ENCODE measurements around the gene CYRIA. TPM values are rescaled to one million over a fixed set of nuclear protein-coding genes. Genes with fewer than 3 reads are reported as not detected.

Gene CYRIA
- total and polyA plus RNA-seq, 2 donors (not counting 3 experiments of a cell fraction or from before 2014, with no cell fraction given): 9.3 to 38.4 TPM

DNA sequence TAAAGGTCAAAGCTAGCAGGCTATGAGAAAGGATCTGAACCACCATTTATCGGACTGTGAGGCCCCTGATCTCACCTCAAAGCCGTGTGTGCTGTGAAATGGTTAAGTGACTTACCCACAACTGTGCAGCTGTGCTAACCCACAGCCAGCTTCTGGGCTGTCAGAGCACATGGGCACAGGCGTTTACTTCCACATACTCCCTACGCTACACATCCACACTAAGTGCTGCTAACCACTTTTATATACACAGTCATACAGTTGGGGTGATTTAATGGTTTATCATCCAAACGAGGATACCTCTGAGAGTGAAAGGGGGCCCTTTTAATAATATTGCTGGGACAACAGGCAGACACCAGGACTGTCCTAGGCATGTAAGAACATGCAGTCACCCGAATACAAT lies 37.3 kb downstream of the CYRIA start:
- FAIRE-seq (no peak), DNase-seq (ENCODE audit: low read depth, low spot score) (no peak)
- Histone ChIP-seq H3K36me3 (ENCODE audit: control insufficient read depth in 2 of 2, extremely low read depth in 1 of 2, insufficient read depth in 2 of 2, low read length in 2 of 2) (no peaks in the 10 kb centered on the region), H3K27ac (ENCODE audit: insufficient read depth, low read depth, low read length) (no peak overlapping the region), H3K4me2 (ENCODE audit: insufficient read depth, low read length) (no peak overlapping the region), H4K20me1 (replicated peaks; ENCODE audit: control insufficient read depth, extremely low read depth, insufficient read depth, low read length) (no peaks in the 10 kb centered on the region), H3K9me1 (replicated peaks; ENCODE audit: control insufficient read depth, extremely low read depth, insufficient read depth, low read length) (no peaks in the 10 kb centered on the region), H3K9me3 (replicated peaks; ENCODE audit: control insufficient read depth, insufficient read depth, low read length) (no peaks in the 10 kb centered on the region), H3K79me2 (ENCODE audit: control insufficient read depth, insufficient read depth, low read length) (peaks cover 7% of the 10 kb centered on the region), H3K27me3 (ENCODE audit: control insufficient read depth in 2 of 2, insufficient read depth in 2 of 2, low read length in 2 of 2) (no peaks in the 10 kb centered on the region), H3K4me3 (replicated peaks in 1 of 3; ENCODE audit: insufficient read depth in 1 of 3, low read depth in 1 of 3, low read length in 3 of 3) (no peak overlapping the region), H2AFZ (ENCODE audit: low read depth, low read length) (no peak overlapping the region), H3K4me1 (ENCODE audit: control insufficient read depth, extremely low read depth, insufficient read depth, low read length) (peaks cover 31% of the 10 kb centered on the region), H3K9ac (replicated peaks; ENCODE audit: extremely low read depth, insufficient read depth, low read length) (no peak overlapping the region)
- CTCF ChIA-PET: interaction anchor here (1.1 to 3.2 kb wide), 6 partner anchors 8 to 129 kb away, joined by 3 to 14 read pairs (median 4); no protein-coding TSS in a partner anchor
- intact Hi-C loops (cut with micrococcal nuclease) (no loop called here), dilution Hi-C loops (cut with MboI; ENCODE audit: extremely low pct_ligation_motif_present, low sequenced_read_pairs) (no loop called here)
- POLR2A ChIA-PET: no interaction called here
- no TSS peak for BruUV-seq (replicated peaks)
- TF ChIP-seq EZH2 (IDR thresholded peaks at IDR 0.05; ENCODE audit: borderline replicate concordance, low read depth, low read length, severe bottlenecking) (no peak), POLR2A (IDR thresholded peaks at IDR 0.05; ENCODE audit: low read depth, low read length) (no peak)

- Histone ChIP-seq H3K4me1 (ENCODE audit: control insufficient read depth, extremely low read depth, insufficient read depth, low read length) (peaks cover 31% of the 10 kb centered on the region), H3K4me3 (replicated peaks in 1 of 3; ENCODE audit: insufficient read depth in 1 of 3, low read depth in 1 of 3, low read length in 3 of 3) (no peak overlapping the region), H4K20me1 (replicated peaks; ENCODE audit: control insufficient read depth, extremely low read depth, insufficient read depth, low read length) (no peaks in the 10 kb centered on the region), H3K27ac (ENCODE audit: insufficient read depth, low read depth, low read length) (no peak overlapping the region), H3K27me3 (ENCODE audit: control insufficient read depth in 2 of 2, insufficient read depth in 2 of 2, low read length in 2 of 2) (no peaks in the 10 kb centered on the region), H3K9me3 (replicated peaks; ENCODE audit: control insufficient read depth, insufficient read depth, low read length) (no peaks in the 10 kb centered on the region), H3K4me2 (ENCODE audit: insufficient read depth, low read length) (no peak overlapping the region), H3K9me1 (replicated peaks; ENCODE audit: control insufficient read depth, extremely low read depth, insufficient read depth, low read length) (no peaks in the 10 kb centered on the region), H2AFZ (ENCODE audit: low read depth, low read length) (no peak overlapping the region), H3K9ac (replicated peaks; ENCODE audit: extremely low read depth, insufficient read depth, low read length) (no peak overlapping the region), H3K79me2 (ENCODE audit: control insufficient read depth, insufficient read depth, low read length) (peaks cover 5% of the 10 kb centered on the region), H3K36me3 (ENCODE audit: control insufficient read depth in 2 of 2, extremely low read depth in 1 of 2, insufficient read depth in 2 of 2, low read length in 2 of 2) (no peaks in the 10 kb centered on the region)
- TF ChIP-seq POLR2A (IDR thresholded peaks at IDR 0.05; ENCODE audit: low read depth, low read length) (no peak), EZH2 (IDR thresholded peaks at IDR 0.05; ENCODE audit: borderline replicate concordance, low read depth, low read length, severe bottlenecking) (no peak), JUN (IDR thresholded peaks at IDR 0.05; ENCODE audit: borderline replicate concordance, insufficient read depth, insufficient read length, low read depth) (no peak), MAX (IDR thresholded peaks at IDR 0.05; ENCODE audit: insufficient read depth, insufficient read length) (no peak), GATA2 (IDR thresholded peaks at IDR 0.05; ENCODE audit: insufficient read depth, insufficient read length, low read depth, low read length) (no peak), MYC (IDR thresholded peaks at IDR 0.05; ENCODE audit: low read depth, low read length) (no peak), CTCF (IDR thresholded peaks at IDR 0.05; ENCODE audit: extremely low read depth in 1 of 2, insufficient read depth in 1 of 2, low read depth in 1 of 2, low read length in 2 of 2) (no peak), FOS (IDR thresholded peaks at IDR 0.05; ENCODE audit: borderline replicate concordance, insufficient read depth, low read length) (no peak), POLR2AphosphoS5 (IDR thresholded peaks at IDR 0.05; ENCODE audit: insufficient read depth, low read depth, low read length) (no peak)
- DNase-seq (ENCODE audit: low read depth, low spot score) (no peak), FAIRE-seq (no peak)
- dilution Hi-C loops (cut with MboI; ENCODE audit: extremely low pct_ligation_motif_present, low sequenced_read_pairs) (no loop called here), intact Hi-C loops (cut with micrococcal nuclease) (no loop called here)
- POLR2A ChIA-PET: no interaction called here
- BruUV-seq (replicated peaks): no TSS peak
- CTCF ChIA-PET: interaction anchor here (0.8 to 3.2 kb wide), 4 partner anchors 10 to 130 kb away, joined by 3 to 14 read pairs (median 6); no protein-coding TSS in a partner anchor
These were observed 38.5 kb downstream of the CYRIA start for GRCh38 chr2:16626997-16627605.
